Measurements from ENCODE around the gene RPL7A. TPM values are rescaled to one million over a fixed set of nuclear protein-coding genes. Genes with fewer than 3 reads are reported as not detected.
"Not testable (repeated sequence)": the region's sequence is repeated elsewhere in the genome, so short reads cannot be mapped to it uniquely, and the experiment has no call there.

The RPL7A gene
- total and polyA plus RNA-seq, 2 of the 13 experiments (the other 11 are each of a cell fraction or from before 2014, with no cell fraction given) = 2,401 to 2,938 TPM

GRCh38 chr9:133327834-133328484 lies 20.1 kb upstream of the RPL7A start:
- Histone ChIP-seq H3K9me3 (ENCODE audit: low read length) (peaks cover 9% of the 10 kb centered on the region; the same call in 1 of the 2 replicates), H3K27me3 (ENCODE audit: control insufficient read depth in 1 of 2, insufficient read depth in 2 of 2, low read length in 2 of 2) (no peaks in the 10 kb centered on the region; a peak in 1 of 5 replicates), H3K4me3 (replicated peaks in 1 of 3; ENCODE audit: insufficient read depth in 1 of 3, low read depth in 2 of 3, low read length in 3 of 3) (no peak overlapping the region), H3K27ac (ENCODE audit: extremely low read length, insufficient read depth, low read length) (no peak overlapping the region), H3K4me2 (ENCODE audit: low read depth, low read length) (no peak overlapping the region), H3K79me2 (ENCODE audit: insufficient read depth, low read length) (no peaks in the 10 kb centered on the region), H2AFZ (ENCODE audit: low read length) (no peak overlapping the region), H3K9ac (ENCODE audit: insufficient read depth, low read depth, low read length) (no peak overlapping the region), H4K20me1 (ENCODE audit: insufficient read depth, low read length) (0 out of 2 replicates have a peak, but pooled peaks cover 2% of the 10 kb centered on the region), H3K36me3 (replicated peaks in 1 of 2; ENCODE audit: control insufficient read depth in 1 of 2, insufficient read depth in 2 of 2, low read length in 2 of 2) (peaks cover 9 to 23% of the 10 kb centered on the region in 2 experiments; a peak in 4 of 5 replicates), H3K4me1 (ENCODE audit: insufficient read depth, low read length) (no peaks in the 10 kb centered on the region)
- intact Hi-C loops (cut with micrococcal nuclease; ENCODE audit: unreplicated experiment) = loop anchor here (2.0 kb wide), 1 partner anchor 139 kb away; no protein-coding TSS in a partner anchor
- in situ Hi-C loops (cut with HindIII; ENCODE audit: extremely low pct_ligation_motif_present, low pct_unique_long_range_greater_than_20kb) = loop anchor here (10.0 kb wide), 1 partner anchor 83 kb away; no protein-coding TSS in a partner anchor
- ATAC-seq (peak; percentile 31; the same call in 2 of the 3 replicates), DNase-seq (ENCODE audit: low spot score) (no peak), FAIRE-seq (no peak)
- CTCF ChIA-PET (ENCODE audit: low intra/inter-chr PET ratio, low total read pairs) = interaction anchor here (1.2 to 2.3 kb wide), 2 partner anchors 140 to 142 kb away, joined by 3 to 7 read pairs; no protein-coding TSS in a partner anchor
- POLR2A ChIA-PET = no interaction called here
- 76% methylated on average over 10 of the region's 10 CpGs for WGBS (ENCODE audit: low lambda C conversion rate)
- 0 out of 4 replicates have a peak, but pooled peaks of 1 of the 2 experiments have one; percentile 18 for TF ChIP-seq POLR2A (IDR thresholded peaks at IDR 0.05; ENCODE audit: insufficient read depth in 1 of 2, low read depth in 2 of 2, low read length in 2 of 2)
- no peak for TF ChIP-seq NFE2L2 (IDR thresholded peaks at IDR 0.05; ENCODE audit: low read length)
- no TSS peak for BruUV-seq (replicated peaks)

GRCh38 chr9:133329306-133330156 lies 18.5 kb upstream of the RPL7A start:
- peaks cover 18 to 38% of the 10 kb centered on the region in 2 experiments; a peak in 4 of 5 replicates for H3K36me3 ChIP-seq (replicated peaks in 1 of 2; ENCODE audit: control insufficient read depth in 1 of 2, insufficient read depth in 2 of 2, low read length in 2 of 2)
- BruUV-seq (replicated peaks); H3K27me3 ChIP-seq (ENCODE audit: control insufficient read depth in 1 of 2, insufficient read depth in 2 of 2, low read length in 2 of 2); H3K4me1 ChIP-seq (ENCODE audit: insufficient read depth, low read length); H3K9ac ChIP-seq (ENCODE audit: insufficient read depth, low read depth, low read length); POLR2A ChIA-PET; H4K20me1 ChIP-seq (ENCODE audit: insufficient read depth, low read length); H3K4me3 ChIP-seq (replicated peaks in 1 of 3; ENCODE audit: insufficient read depth in 1 of 3, low read depth in 2 of 3, low read length in 3 of 3); H3K4me2 ChIP-seq (ENCODE audit: low read depth, low read length); ATAC-seq; DNase-seq (ENCODE audit: low spot score); FAIRE-seq; H3K27ac ChIP-seq (ENCODE audit: extremely low read length, insufficient read depth, low read length); H3K9me3 ChIP-seq (ENCODE audit: low read length); H2AFZ ChIP-seq (ENCODE audit: low read length); TF ChIP-seq CREB1 (IDR thresholded peaks at IDR 0.05): not testable (repeated sequence)
- peaks cover 11% of the 10 kb centered on the region for H3K79me2 ChIP-seq (ENCODE audit: insufficient read depth, low read length)
- in situ Hi-C loops (cut with HindIII; ENCODE audit: extremely low pct_ligation_motif_present, low pct_unique_long_range_greater_than_20kb) (loop anchor here (5.0 to 10.0 kb wide), 2 partner anchors 85 to 142 kb away; no protein-coding TSS in a partner anchor), intact Hi-C loops (cut with micrococcal nuclease; ENCODE audit: unreplicated experiment) (loop anchor here (2.0 kb wide), 1 partner anchor 141 kb away; no protein-coding TSS in a partner anchor)
- CTCF ChIA-PET (ENCODE audit: low intra/inter-chr PET ratio, low total read pairs) = interaction anchor here (0.8 to 2.3 kb wide), 4 partner anchors 142 to 145 kb away, joined by 3 to 7 read pairs (median 4); no protein-coding TSS in a partner anchor
- 60% methylated on average over 19 of the region's 21 CpGs for WGBS (ENCODE audit: low lambda C conversion rate)
- TF ChIP-seq CTCF (CRISPR knock-in tag; IDR thresholded peaks at IDR 0.05) (peak; percentile 79), ZC3H13 (CRISPR knock-in tag; IDR thresholded peaks at IDR 0.05) (peak; percentile 89), PAF1 (CRISPR knock-in tag; IDR thresholded peaks at IDR 0.05) (peak; percentile 56; the same call in 1 of the 2 replicates), POLR2AphosphoS5 (IDR thresholded peaks at IDR 0.05; ENCODE audit: low read depth, low read length) (peak; percentile 32; the same call in 1 of the 2 replicates), POLR2G (IDR thresholded peaks at IDR 0.05; ENCODE audit: low read depth, low read length) (0 out of 2 replicates have a peak, but pooled peaks have one; percentile 36), AKAP8 (CRISPR knock-in tag; IDR thresholded peaks at IDR 0.05) (0 out of 2 replicates have a peak, but pooled peaks have one; percentile 47), RAD21 (CRISPR knock-in tag; IDR thresholded peaks at IDR 0.05) (peak; percentile 74), CREB1 (CRISPR knock-in tag; IDR thresholded peaks at IDR 0.05) (peak; percentile 31; the same call in 1 of the 2 replicates), STAG1 (CRISPR knock-in tag; IDR thresholded peaks at IDR 0.05) (peak; percentile 73), ZGPAT (CRISPR knock-in tag; IDR thresholded peaks at IDR 0.05) (peak; percentile 27; the same call in 1 of the 2 replicates)

Data from HepG2 (cell line).